Stimulated activated CD8-positive, alpha-beta memory T cell treated with anti-CD3 and anti-CD28 coated beads, Interleukin-15, amount 100 ng/mL, for 4 hours (primary cell): Measurements from ENCODE around the gene PTPRU.
"Not testable (repeated sequence)": the region's sequence is repeated elsewhere in the genome, so short reads cannot be mapped to it uniquely, and the experiment has no call there.

Source experiments
- DNase-seq, 2 donors: peaks; one replicate each; pipeline ENCODE4 v3.0.0-alpha.2; 2020; ENCODE audit warnings: low read depth in 2 of 2

PTPRU gene

GRCh38 chr1:29290414-29290985 is 54.2 kb downstream of the PTPRU start:
- no peak for DNase-seq

- no peak for DNase-seq
Measured at GRCh38 chr1:29291756-29292155, 55.4 kb downstream of the PTPRU start.

GRCh38 chr1:29292344-29292743 is 56.0 kb downstream of the PTPRU start:
- DNase-seq: no peak

GRCh38 chr1:29297450-29297849 is 61.1 kb downstream of the PTPRU start:
- no peak for DNase-seq

GRCh38 chr1:29298246-29298645 is 61.9 kb downstream of the PTPRU start:
- no peak for DNase-seq

- no peak for DNase-seq
Measured at GRCh38 chr1:29299446-29299845, 63.1 kb downstream of the PTPRU start.

GRCh38 chr1:29301732-29302131 is 65.4 kb downstream of the PTPRU start:
- DNase-seq: not testable (repeated sequence)

GRCh38 chr1:29303201-29304024 is 67.1 kb downstream of the PTPRU start:
- no peak for DNase-seq

- DNase-seq: no peak
Measured at GRCh38 chr1:29304025-29304684, 67.8 kb downstream of the PTPRU start.

- DNase-seq: no peak
Measured at GRCh38 chr1:29305943-29306342, 69.6 kb downstream of the PTPRU start.

- DNase-seq: no peak
Measured at GRCh38 chr1:29306471-29307140, 70.3 kb downstream of the PTPRU start.

GRCh38 chr1:29309075-29309474 is 72.8 kb downstream of the PTPRU start:
- DNase-seq: no peak

- DNase-seq: no peak
Measured at GRCh38 chr1:29309621-29310020, 73.3 kb downstream of the PTPRU start.

GRCh38 chr1:29310616-29311180 is 74.4 kb downstream of the PTPRU start:
- DNase-seq: no peak

GRCh38 chr1:29311352-29312030 is 75.2 kb downstream of the PTPRU start:
- DNase-seq: no peak

GRCh38 chr1:29312469-29313461 is 76.4 kb downstream of the PTPRU start:
- no peak for DNase-seq

GRCh38 chr1:29314685-29315084 is 78.4 kb downstream of the PTPRU start:
- DNase-seq: not testable (repeated sequence)

- no peak for DNase-seq
Measured at GRCh38 chr1:29315262-29315661, 78.9 kb downstream of the PTPRU start.

GRCh38 chr1:29315876-29316275 is 79.6 kb downstream of the PTPRU start:
- DNase-seq: no peak
